ENCODE measurements around the gene DPH1.
A peak's percentile ranks its signal among the peaks of the same experiment; 100 is the strongest.

The DPH1 gene

DNA sequence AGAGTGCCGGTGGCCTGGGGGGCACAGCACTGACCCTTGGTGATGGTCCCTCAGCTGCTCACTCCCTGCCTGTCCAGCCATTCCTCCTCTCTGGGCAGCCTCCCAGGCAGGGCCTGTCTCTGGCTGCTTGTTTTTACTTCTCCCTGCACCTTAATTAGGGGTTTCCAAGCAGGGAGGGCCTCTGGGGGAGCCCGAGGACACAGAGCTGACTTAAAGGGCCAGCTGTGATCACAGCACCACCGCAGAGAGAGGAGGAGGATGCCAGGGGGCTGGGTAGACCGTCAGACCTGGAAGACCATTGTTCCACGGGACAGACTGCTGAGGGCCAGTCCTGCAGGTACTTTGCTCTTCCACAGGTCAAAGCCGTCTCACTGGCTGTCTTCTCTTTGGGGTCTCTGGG is 1.2 kb upstream of the DPH1 start:
- DNase-seq (ENCODE audit: extremely low read depth, low read depth), result no peak
- TF ChIP-seq, protein P1, sequence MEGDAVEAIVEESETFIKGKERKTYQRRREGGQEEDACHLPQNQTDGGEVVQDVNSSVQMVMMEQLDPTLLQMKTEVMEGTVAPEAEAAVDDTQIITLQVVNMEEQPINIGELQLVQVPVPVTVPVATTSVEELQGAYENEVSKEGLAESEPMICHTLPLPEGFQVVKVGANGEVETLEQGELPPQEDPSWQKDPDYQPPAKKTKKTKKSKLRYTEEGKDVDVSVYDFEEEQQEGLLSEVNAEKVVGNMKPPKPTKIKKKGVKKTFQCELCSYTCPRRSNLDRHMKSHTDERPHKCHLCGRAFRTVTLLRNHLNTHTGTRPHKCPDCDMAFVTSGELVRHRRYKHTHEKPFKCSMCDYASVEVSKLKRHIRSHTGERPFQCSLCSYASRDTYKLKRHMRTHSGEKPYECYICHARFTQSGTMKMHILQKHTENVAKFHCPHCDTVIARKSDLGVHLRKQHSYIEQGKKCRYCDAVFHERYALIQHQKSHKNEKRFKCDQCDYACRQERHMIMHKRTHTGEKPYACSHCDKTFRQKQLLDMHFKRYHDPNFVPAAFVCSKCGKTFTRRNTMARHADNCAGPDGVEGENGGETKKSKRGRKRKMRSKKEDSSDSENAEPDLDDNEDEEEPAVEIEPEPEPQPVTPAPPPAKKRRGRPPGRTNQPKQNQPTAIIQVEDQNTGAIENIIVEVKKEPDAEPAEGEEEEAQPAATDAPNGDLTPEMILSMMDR (IDR thresholded peaks at IDR 0.05; ENCODE audit: low read depth, low read length, missing control alignments), result no peak
- no peak overlapping the region for H3K4me3 ChIP-seq (replicated peaks; ENCODE audit: low read depth, low read length)

DNA sequence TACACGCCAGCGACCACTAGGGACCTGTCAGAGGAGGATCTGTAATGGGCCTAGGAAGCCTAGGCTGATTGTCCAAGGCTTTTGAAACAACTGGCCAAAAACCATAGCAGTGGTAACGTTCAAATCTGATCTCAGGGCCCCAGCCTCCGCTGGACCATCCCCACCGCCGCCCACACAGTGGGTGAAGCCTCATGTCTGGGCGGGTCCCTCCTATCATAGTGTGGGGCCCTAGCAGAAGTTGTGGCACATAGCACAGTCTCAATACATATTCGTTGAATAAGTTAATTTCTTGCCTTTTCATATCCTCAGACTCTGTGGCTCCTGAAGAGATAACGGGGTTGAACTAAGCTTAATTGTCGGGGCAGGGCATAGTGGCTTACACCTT is 818 bp downstream of the DPH1 start:
- H3K4me3 ChIP-seq (replicated peaks; ENCODE audit: low read depth, low read length), result peak overlapping the region; percentile 98
- DNase-seq (ENCODE audit: extremely low read depth, low read depth), result no peak

DNA sequence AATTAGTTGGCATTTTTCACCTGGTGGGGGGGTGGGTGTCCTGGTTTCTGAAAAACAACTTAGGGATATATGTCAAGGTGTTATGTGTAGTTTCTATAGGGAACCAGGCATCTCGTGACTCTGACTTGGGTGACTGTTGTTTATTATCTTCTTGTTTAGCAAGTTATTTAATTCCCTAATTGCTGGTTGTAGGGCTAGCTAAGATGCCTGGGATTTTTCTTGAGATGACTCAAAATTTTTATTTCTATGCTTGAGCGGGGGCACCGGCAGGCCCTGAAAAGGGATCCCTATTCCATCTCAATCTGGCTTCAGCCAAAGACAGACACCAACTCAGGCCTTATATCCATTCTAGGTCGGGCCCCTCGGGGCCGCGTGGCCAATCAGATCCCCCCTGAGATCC is 3.2 kb downstream of the DPH1 start:
- TF ChIP-seq, protein P1 (IDR thresholded peaks at IDR 0.05; ENCODE audit: low read depth, low read length, missing control alignments), result no peak
- DNase-seq (ENCODE audit: extremely low read depth, low read depth), result no peak

More for the DNA sequence above, 818 bp downstream of the DPH1 start:
- TF ChIP-seq, protein P1 (IDR thresholded peaks at IDR 0.05; ENCODE audit: low read depth, low read length, missing control alignments), result peak; percentile 61

DNA sequence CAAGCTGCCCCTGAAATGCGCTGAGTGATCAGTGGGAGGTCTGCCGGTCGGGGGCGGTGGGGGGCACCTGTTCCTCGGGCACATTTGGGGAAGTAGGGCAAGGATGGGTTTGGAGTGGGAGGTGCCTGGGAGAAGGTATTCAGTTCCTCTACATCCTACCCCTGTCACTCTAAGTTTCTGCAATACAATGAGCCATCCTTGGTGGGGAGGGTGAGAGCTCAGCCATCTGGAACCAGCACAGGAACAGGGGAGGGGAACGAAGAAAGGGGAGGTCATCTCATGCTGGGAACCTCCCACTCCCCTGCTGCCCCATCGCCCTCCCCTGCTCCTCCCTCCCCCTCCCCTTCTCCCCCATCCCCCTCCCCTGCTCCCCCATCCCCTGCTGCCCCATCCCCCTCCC is 4.2 kb downstream of the DPH1 start:
- no peak overlapping the region for H3K4me3 ChIP-seq (replicated peaks; ENCODE audit: low read depth, low read length)
- TF ChIP-seq, protein P1 (IDR thresholded peaks at IDR 0.05; ENCODE audit: low read depth, low read length, missing control alignments), result no peak
- no peak for DNase-seq (ENCODE audit: extremely low read depth, low read depth)

More for the DNA sequence above, 3.2 kb downstream of the DPH1 start:
- H3K4me3 ChIP-seq (replicated peaks; ENCODE audit: low read depth, low read length), result no peak overlapping the region

DNA sequence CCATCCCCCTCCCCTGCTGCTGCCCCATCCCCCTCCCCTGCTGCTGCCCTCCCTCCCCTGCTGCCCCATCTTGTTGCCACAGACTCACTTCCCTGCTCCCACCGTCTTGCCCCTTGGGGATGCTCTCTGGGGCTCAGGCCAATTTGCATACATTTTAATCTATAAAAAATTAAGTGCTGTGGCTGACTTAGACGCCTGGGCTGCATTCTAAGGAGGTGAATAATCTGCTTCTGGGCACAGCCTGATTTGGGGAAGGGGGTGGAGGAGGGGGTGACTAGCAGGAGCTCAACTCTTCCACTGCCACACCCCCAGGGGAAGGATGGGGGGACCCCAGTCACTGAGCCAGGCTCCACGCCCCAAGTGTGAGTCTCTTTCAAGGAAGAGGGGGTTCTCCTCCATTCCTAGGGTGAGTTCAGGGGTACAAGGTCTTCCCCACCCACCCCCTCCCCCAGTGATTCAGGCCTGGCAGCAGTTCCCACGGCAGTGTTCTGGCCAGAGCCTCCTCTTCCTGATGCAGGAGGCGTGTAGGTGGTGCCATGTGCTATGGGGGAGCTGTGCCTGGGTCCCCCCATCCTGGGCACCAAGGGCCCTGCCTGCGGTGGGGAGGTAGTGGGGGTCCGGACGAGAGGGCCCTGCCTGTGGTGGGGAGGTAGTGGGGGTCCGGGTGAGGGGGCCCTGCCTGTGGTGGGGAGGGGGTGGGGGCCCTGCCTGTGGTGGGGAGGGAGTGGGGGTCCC is 5.0 kb downstream of the DPH1 start:
- no peak overlapping the region for H3K4me3 ChIP-seq (replicated peaks; ENCODE audit: low read depth, low read length)
- TF ChIP-seq, protein P1 (IDR thresholded peaks at IDR 0.05; ENCODE audit: low read depth, low read length, missing control alignments), result no peak
- no peak for DNase-seq (ENCODE audit: extremely low read depth, low read depth)

DNA sequence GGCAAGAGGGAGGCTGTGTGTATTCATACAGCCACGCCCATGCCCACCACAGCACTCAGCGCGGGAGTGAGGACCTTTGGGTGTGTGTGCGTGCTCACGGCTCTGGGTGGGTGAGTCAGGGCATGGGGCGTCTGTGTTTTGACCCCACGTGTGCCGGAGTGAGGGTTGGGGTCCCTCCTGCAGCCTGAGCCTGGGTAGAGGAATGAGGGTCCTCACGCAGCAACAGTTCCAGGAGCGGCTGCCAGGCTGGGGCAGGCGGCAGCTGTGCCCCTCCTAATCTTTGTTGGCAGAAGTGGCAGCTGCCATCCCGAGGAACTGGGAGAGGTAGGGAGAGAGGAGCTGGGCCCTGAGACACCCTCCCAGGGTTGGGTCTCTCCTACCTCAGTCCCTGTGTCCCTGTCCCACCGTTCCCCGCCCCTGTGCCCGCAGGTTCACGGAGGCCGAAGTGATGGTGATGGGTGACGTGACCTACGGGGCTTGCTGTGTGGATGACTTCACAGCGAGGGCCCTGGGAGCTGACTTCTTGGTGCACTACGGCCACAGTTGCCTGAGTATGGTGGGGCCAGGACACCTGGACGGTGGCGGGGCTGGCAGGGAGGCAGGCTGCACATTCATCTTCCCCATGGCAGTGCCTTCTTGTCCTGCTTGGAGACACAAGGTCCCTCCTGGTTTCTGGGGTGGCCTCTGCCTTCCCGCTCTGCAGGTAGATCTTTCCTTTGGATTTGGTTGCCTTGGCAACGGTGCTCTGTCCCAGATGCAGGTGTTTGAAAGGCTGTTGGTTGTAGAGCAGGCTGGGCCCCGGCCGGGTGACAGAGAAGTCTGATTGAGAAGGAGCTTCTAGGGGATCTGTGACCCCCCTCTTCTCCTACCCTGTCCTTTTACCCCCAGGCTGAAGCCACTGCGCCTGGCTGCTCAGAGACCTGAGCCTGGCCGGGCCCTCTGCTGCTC is 5.9 kb downstream of the DPH1 start:
- DNase-seq (ENCODE audit: extremely low read depth, low read depth), result no peak
- TF ChIP-seq, protein P1 (IDR thresholded peaks at IDR 0.05; ENCODE audit: low read depth, low read length, missing control alignments), result no peak

More for the DNA sequence above, 5.9 kb downstream of the DPH1 start:
- H3K4me3 ChIP-seq (replicated peaks; ENCODE audit: low read depth, low read length), result no peak overlapping the region
